DMS153 (cell line): ENCODE measurements around the gene DOCK4.

Experiments used
- DNase-seq: peaks from one replicate; lab custom pipeline; 2025; lab: John Stamatoyannopoulos, UW

DOCK4 gene

DNA sequence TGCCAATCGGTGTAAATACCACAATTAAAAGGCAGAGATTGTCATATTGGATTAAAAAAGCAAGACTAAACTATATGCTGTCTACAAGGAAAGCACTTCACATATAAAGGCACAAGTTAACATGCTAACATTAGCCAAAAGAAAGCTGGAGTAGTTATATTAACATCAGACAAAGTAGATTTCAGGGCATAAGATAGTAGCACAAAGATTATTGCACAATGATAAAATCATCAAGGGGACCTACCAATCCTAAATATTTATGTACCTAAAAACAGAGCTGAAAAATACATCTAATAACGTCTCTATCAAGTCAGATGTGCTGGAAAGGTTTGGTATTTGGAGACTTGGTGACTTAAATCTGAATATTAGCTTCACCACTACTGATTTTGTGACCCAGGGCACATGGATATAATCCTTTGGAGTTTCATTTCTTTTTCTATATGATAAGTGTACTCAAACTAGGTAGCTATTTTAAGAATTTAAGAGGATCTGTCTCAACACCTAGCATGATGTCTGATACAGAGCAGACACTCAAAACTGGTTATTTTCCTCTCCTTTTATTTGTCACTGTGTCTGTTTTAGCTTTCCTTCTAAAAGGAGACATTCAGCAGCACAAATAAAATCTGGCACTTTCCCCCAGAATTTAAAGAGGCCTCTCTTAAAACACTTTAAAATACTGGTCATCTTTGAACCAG lies 156.5 kb downstream of the DOCK4 start:
- no peak for DNase-seq

DNA sequence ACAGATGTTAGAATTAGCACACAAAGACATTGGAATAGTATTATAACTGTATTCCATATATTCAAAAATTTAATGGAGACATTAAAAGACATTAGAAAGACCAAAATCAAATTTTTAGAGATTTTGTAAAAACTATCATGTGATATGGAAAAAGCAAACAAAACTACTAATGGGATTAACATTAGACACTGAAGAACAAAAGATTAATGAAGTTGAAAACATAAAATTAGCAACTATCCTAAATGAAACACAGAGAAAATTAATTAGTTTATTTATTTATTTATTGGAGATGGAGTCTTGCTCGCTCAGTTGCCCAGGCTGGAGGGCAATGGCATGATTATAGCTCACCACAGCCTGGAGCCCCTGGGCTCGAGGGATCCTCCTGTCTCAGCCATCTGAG lies 158.8 kb downstream of the DOCK4 start:
- DNase-seq, result no peak

GRCh38 chr7:112045222-112045621 lies 161.0 kb downstream of the DOCK4 start:
- no peak for DNase-seq

DNA sequence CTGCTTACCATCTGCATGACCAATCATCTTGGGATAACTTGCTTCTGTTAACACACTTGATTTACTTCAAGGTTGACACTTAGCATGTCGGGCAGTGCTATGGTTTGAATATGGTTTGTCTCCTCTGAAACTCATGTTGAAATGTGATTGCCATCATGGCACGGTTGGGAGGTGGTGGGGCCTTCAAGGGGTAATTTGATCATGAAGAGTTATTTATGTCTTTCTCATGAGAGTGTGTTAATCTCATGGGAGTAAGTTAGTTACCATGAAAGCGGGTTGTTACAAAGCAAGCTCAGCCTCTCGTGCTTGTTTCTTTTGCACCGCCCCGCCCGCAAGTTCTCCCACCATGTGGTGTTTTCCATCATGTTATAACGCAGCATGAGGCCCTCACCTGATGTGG lies 163.6 kb downstream of the DOCK4 start:
- DNase-seq, result no peak

DNA sequence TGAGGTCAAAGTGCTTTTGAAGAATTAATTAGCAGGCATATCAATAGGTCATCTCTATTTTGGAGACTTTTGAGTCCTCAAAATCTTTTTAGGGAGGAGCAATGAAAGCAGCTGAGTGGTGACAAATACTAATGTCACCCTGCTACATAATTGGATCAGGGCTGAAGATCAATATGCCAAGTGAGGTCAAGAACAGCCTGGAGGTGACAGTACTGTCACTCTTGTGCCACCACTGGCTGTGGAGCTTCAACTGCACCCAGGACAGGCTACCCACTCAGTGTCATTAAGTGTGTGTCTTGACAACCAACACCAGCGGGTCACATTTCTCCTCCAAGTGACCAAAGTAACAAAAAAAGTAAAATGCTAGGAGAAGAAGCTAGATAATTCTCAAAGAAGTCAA lies 167.8 kb downstream of the DOCK4 start:
- no peak for DNase-seq

DNA sequence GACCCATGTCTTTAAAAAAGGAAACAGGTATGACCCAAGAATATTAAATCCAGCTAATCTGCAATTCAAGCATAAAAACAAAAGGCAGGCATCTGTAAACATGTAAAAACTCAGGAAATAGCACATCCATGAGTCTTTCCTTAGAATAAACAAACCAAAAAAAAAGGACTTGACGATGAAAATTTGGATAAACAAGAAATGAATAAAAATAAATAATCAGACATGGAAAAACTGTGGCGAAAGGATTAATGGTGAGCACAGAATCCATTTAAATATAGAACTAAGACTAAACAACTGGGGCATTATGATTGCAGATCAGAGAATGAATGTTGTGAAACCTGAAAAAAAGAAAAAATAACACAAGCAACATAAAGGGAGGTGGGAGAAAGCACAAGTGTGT lies 170.1 kb downstream of the DOCK4 start:
- DNase-seq, result no peak

- no peak for DNase-seq
These were observed 174.5 kb downstream of the DOCK4 start for GRCh38 chr7:112031689-112032088.

- no peak for DNase-seq
These were observed 180.6 kb downstream of the DOCK4 start for GRCh38 chr7:112025556-112025955.

GRCh38 chr7:112023786-112024185 lies 182.4 kb downstream of the DOCK4 start:
- no peak for DNase-seq

DNA sequence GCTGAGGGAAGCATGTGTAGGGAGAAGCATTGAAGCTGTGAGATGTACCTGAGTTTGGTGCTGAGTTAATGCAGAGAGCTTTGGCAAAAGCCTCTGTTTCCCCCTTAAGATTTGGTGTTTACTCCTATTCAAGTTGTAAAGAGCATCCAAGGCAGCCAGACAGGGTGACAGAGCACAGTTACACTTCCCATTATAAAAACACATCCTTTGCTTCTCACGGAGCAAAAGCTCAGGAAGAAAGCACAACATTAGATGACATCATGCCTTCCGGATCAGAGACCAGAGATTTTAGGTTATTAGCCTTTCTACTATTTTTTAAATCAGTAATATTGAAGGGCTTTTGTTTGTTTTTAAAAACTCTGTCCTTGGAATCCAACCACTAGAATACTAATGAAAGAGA lies 182.9 kb downstream of the DOCK4 start:
- DNase-seq, result no peak

DNA sequence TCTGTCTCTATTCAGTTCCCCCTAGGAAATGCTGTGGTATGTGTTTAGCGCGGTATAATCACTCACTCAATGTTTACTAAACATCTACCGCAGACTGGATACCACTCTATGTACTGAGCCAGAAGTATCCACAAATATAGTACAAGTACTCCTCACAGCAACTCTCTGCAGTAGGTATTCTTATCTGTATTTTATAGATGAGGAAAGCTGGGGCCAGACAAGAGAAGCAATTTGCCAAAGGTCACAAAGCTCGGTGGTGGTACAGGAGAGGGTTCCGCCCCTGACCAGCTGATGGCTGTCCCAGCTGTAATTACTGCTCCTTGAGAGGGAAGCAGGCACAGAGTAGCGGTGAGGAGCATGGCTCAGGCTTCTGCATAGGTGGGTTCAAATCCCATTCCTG lies 184.1 kb downstream of the DOCK4 start:
- no peak for DNase-seq

- no peak for DNase-seq
These were observed 184.7 kb downstream of the DOCK4 start for GRCh38 chr7:112021379-112022044.

DNA sequence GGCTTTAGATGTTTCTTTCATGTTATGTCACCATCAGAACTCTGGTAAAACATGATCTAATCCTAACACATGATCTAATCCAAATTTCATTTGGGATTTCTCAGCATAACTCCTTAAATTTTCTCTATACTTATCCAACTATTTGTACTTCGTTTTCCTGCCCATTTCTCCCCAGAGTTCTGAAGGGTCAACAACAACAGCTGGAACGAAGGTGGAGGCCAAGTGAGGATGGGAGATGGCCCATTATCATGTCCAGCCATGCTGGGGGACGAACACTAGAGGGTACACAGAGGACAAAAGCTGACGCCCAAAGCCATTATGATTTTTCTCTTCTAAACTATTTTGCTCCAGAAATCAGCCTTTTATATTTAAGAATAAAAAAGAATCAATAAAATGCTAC lies 185.4 kb downstream of the DOCK4 start:
- DNase-seq, result no peak

GRCh38 chr7:112019932-112020331 lies 186.3 kb downstream of the DOCK4 start:
- DNase-seq, result no peak

- DNase-seq, result no peak
These were observed 187.7 kb downstream of the DOCK4 start for GRCh38 chr7:112018305-112019030.

DNA sequence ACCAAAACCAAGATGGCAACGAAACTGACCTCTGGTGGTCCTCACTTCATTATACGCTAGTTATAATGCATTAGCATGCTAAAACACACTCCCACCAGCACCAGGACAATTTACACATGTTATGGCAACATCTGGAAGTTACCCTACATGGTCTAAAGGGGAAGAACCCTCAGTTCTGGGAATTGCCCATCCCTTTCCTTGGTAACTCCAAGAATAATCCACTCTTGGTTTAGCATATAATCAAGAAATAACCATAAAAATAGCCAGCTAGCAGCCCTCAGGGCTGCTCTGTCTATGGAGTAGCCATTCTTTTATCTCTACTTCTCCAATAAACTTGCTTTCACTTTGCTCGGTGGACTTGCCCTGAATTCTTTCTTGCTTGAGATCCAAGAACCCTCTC lies 191.1 kb downstream of the DOCK4 start:
- no peak for DNase-seq

DNA sequence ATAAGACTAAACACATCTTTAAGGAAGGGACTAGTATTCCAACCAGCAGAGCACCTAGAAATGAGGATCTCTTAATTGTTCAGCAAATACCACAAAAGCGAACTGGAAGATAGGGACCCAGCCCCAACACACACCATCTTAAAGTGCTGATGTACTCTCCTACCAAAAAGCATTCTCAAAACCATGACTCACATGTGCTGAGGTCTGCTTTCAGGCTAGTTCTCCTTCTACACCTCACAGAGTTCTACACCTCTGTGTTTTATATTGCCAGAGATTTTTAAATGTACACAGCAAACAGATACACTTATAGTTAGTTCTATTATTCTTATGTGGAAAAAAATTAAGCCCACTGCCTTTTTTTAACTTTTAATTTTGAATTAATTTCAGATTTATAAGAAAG lies 191.9 kb downstream of the DOCK4 start:
- DNase-seq, result no peak

DNA sequence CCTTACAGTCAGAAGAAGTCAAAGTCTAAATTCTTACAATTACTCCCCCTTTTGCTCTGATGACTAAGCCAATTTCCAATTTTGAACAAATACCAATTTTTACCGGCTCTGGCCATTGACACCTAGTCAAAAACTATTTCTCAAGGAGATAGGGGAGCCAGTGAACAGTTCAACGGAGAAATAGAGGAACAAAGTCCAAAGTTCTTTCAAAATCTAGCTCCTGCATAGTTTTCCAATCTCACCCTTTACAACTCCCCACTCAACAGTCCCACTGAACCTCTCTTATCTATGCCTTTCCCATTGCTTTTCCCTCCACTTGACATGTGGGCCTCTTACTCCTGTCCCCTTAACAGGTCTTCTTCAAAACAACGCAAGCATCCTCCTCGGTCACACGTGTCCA lies 192.9 kb downstream of the DOCK4 start:
- no peak for DNase-seq

- DNase-seq, result no peak
These were observed 194.0 kb downstream of the DOCK4 start for GRCh38 chr7:112012242-112012641.

DNA sequence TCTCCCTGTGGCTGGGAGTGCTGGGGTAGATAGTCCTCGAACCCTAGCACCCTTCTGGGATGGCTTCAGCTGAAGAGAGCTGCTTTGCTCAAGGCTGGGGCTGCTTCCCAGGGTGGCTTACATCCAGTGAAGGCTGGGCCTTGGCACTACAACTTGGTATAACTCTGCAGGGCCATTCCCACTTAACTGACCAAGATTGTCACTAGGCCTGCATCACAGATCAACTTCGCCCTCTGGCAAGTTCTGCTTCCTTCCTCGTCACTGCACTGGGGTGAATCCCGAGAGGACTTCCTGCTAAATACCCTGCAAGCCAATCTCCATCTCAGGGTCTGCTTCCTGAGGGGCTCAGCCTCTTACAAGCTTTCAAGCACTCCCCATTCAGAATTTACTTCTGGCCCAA lies 195.2 kb downstream of the DOCK4 start:
- DNase-seq, result no peak

DNA sequence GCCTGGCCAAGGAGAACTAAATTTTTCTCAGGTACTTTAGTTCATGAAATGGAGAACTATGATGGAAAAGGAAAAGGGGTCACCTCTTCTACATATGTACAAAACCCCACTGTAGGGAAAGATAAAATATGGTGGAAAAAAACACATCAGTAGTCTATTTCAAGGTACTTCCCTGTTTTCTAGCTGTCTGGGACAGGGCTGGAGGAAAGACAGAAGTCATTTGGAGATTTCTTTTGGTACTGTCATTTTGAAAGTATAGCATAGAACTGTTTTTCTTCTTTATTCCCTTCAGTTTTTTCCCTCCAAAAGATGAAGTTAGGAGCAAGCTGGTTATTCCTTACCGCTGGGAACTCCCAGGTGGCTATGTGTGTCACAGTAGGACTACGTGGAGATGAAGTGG lies 196.1 kb downstream of the DOCK4 start:
- no peak for DNase-seq

DNA sequence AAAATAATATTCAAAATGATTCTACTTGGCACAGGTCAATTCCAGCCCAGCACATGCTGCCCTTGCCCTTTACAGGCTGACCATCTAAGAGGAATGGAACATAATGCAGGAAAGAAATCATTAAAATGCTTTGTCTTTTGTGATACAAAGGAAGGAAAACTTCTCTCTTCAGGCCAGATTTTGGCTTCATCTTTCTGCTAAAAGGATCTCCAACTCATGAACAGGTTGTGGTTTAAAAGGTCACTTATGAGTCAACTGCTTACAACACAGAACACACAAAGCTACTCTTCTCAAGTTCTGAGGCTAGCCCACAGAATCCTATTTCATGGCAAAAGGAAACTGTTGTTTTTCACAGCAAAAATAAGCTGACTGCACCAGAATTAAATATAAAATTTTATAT lies 197.1 kb downstream of the DOCK4 start:
- DNase-seq, result no peak

- DNase-seq, result no peak
These were observed 199.0 kb downstream of the DOCK4 start for GRCh38 chr7:112007185-112007584.
